ELR (cell line): Measurements from ENCODE around the gene PLXNB1.
"Not testable (repeated sequence)": the region's sequence is repeated elsewhere in the genome, so short reads cannot be mapped to it uniquely, and the experiment has no call there.

Experiments
- DNase-seq: peaks from one replicate; pipeline ENCODE4 v3.0.0-alpha.2; 2015; ENCODE audit warnings: low read depth

PLXNB1 gene

GRCh38 chr3:48405343-48405881 is 24.5 kb downstream of the PLXNB1 start:
- no peak for DNase-seq

GRCh38 chr3:48404440-48405342 is 25.2 kb downstream of the PLXNB1 start:
- DNase-seq, result no peak

- DNase-seq, result no peak
Measured at GRCh38 chr3:48403533-48404439, 26.1 kb downstream of the PLXNB1 start.

- DNase-seq, result no peak
Measured at GRCh38 chr3:48402907-48403306, 27.0 kb downstream of the PLXNB1 start.

GRCh38 chr3:48402281-48402732 is 27.6 kb downstream of the PLXNB1 start:
- DNase-seq, result peak; percentile 90

- DNase-seq, result not testable (repeated sequence)
Measured at GRCh38 chr3:48401434-48401901, 28.4 kb downstream of the PLXNB1 start.

GRCh38 chr3:48400824-48401433 is 29.0 kb downstream of the PLXNB1 start:
- peak; percentile 57 for DNase-seq

GRCh38 chr3:48399387-48400172 is 30.3 kb downstream of the PLXNB1 start:
- no peak for DNase-seq

GRCh38 chr3:48398701-48399386 is 31.0 kb downstream of the PLXNB1 start:
- no peak for DNase-seq

GRCh38 chr3:48397767-48398681 is 31.9 kb downstream of the PLXNB1 start:
- no peak for DNase-seq

GRCh38 chr3:48395714-48396113 is 34.2 kb downstream of the PLXNB1 start:
- DNase-seq, result no peak

GRCh38 chr3:48394391-48394790 is 35.5 kb downstream of the PLXNB1 start:
- no peak for DNase-seq

- no peak for DNase-seq
Measured at GRCh38 chr3:48388966-48389365, 40.9 kb downstream of the PLXNB1 start.

- peak; percentile 8 for DNase-seq
Measured at GRCh38 chr3:48387634-48388033, 42.3 kb downstream of the PLXNB1 start.

- DNase-seq, result no peak
Measured at GRCh38 chr3:48372862-48373435, 56.9 kb downstream of the PLXNB1 start.

- DNase-seq, result no peak
Measured at GRCh38 chr3:48372377-48372770, 57.5 kb downstream of the PLXNB1 start.

GRCh38 chr3:48371651-48372376 is 58.1 kb downstream of the PLXNB1 start, which contains the start of gene FBXW12:
Gene FBXW12 (plus strand): TSS chr3:48372219. CDS start chr3:48372768, 549 bp downstream.
- DNase-seq, result no peak

- DNase-seq, result no peak
Measured at GRCh38 chr3:48370333-48370713, 59.6 kb downstream of the PLXNB1 start.
